ENCODE data around the gene SCNN1G. TPM values are rescaled to one million over a fixed set of nuclear protein-coding genes. Genes with fewer than 3 reads are reported as not detected.
"Not testable (repeated sequence)": the region's sequence is repeated elsewhere in the genome, so short reads cannot be mapped to it uniquely, and the experiment has no call there.

SCNN1G gene
- total RNA-seq, 1 donor: not detected

- no peak for TF ChIP-seq CTCF (IDR thresholded peaks at IDR 0.05; ENCODE audit: insufficient read depth, low read depth, low read length)
- no peak overlapping the region for H3K4me3 ChIP-seq (ENCODE audit: low read depth, low read length)
- no peak for DNase-seq (ENCODE audit: low read depth)
Observed at GRCh38 chr16:23252310-23252709, 69.8 kb downstream of the SCNN1G start.

- not testable (repeated sequence) for H3K4me3 ChIP-seq (ENCODE audit: low read depth, low read length); DNase-seq (ENCODE audit: low read depth)
Observed at GRCh38 chr16:23253650-23254049, 71.1 kb downstream of the SCNN1G start.

- H3K4me3 ChIP-seq (ENCODE audit: low read depth, low read length): no peak overlapping the region
- TF ChIP-seq CTCF (IDR thresholded peaks at IDR 0.05; ENCODE audit: insufficient read depth, low read depth, low read length): no peak
- no peak for DNase-seq (ENCODE audit: low read depth)
Observed at GRCh38 chr16:23254338-23254737, 71.8 kb downstream of the SCNN1G start.

- TF ChIP-seq CTCF (IDR thresholded peaks at IDR 0.05; ENCODE audit: insufficient read depth, low read depth, low read length): no peak
- DNase-seq (ENCODE audit: low read depth): no peak
- H3K4me3 ChIP-seq (ENCODE audit: low read depth, low read length): no peak overlapping the region
Observed at GRCh38 chr16:23255000-23255399, 72.5 kb downstream of the SCNN1G start.

- no peak for DNase-seq (ENCODE audit: low read depth)
- no peak for TF ChIP-seq CTCF (IDR thresholded peaks at IDR 0.05; ENCODE audit: insufficient read depth, low read depth, low read length)
- no peak overlapping the region for H3K4me3 ChIP-seq (ENCODE audit: low read depth, low read length)
Observed at GRCh38 chr16:23256440-23256839, 73.9 kb downstream of the SCNN1G start.

- H3K4me3 ChIP-seq (ENCODE audit: low read depth, low read length): no peak overlapping the region
- TF ChIP-seq CTCF (IDR thresholded peaks at IDR 0.05; ENCODE audit: insufficient read depth, low read depth, low read length): no peak
- DNase-seq (ENCODE audit: low read depth): no peak
Observed at GRCh38 chr16:23257682-23258081, 75.1 kb downstream of the SCNN1G start.

GRCh38 chr16:23258919-23259237 is 76.3 kb downstream of the SCNN1G start:
- no peak for TF ChIP-seq CTCF (IDR thresholded peaks at IDR 0.05; ENCODE audit: insufficient read depth, low read depth, low read length)
- no peak overlapping the region for H3K4me3 ChIP-seq (ENCODE audit: low read depth, low read length)
- DNase-seq (ENCODE audit: low read depth): no peak

Other genes with a start within 250 kb of the SCNN1G start
- gene USP31, start 33.3 kb upstream of the SCNN1G start, total RNA-seq: 9.3 and 11.2 TPM in 2 replicates
- not detected in 2 replicates for gene SCNN1B, start 119.6 kb downstream of the SCNN1G start, total RNA-seq